HepG2 (cell line): ENCODE measurements around the gene METTL4. TPM values are rescaled to one million over a fixed set of nuclear protein-coding genes. Genes with fewer than 3 reads are reported as not detected.

Experiments used
- FOSL1 ChIP-seq: sonication (generic); formaldehyde crosslinking; IDR thresholded peaks from 2 replicates; pipeline ENCODE4 v1.9.0; 2021; ENCODE audit warnings: missing genetic modification reagents, borderline replicate concordance
- GZF1 ChIP-seq: sonication (generic); formaldehyde crosslinking; IDR thresholded peaks from 2 replicates; pipeline ENCODE4 v1.5.1; 2020; ENCODE audit warnings: mild to moderate bottlenecking, missing genetic modification reagents
- JUNB ChIP-seq: sonication (generic); formaldehyde crosslinking; IDR thresholded peaks from 2 replicates; pipeline ENCODE4 v1.8.0; 2022; ENCODE audit warnings: missing genetic modification reagents, mild to moderate bottlenecking, borderline replicate concordance
- KLF16 ChIP-seq, 2 experiments: sonication (generic) in 1 of 2; formaldehyde crosslinking in 1 of 2; IDR thresholded peaks; 2 replicates each; pipeline versions ENCODE4 v1.6.1 to v1.8.0; 2016 to 2023; ENCODE audit warnings: missing genetic modification reagents in 2 of 2, missing compliant biosample characterization in 1 of 2
- KMT2A ChIP-seq: sonication (generic); formaldehyde crosslinking; IDR thresholded peaks from 2 replicates; pipeline ENCODE4 v1.4.0; 2020; ENCODE audit warnings: missing genetic modification reagents
- LRRFIP1 ChIP-seq: sonication (generic); formaldehyde crosslinking; conservative IDR thresholded peaks from 2 replicates; pipeline ENCODE4 v1.4.0; 2020; ENCODE audit warnings: missing genetic modification reagents
- MTF2 ChIP-seq: sonication (generic); formaldehyde crosslinking; IDR thresholded peaks from 2 replicates; pipeline ENCODE4 v1.5.0; 2020; ENCODE audit warnings: missing genetic modification reagents, borderline replicate concordance
- MZF1 ChIP-seq: sonication (generic); formaldehyde crosslinking; IDR thresholded peaks from 2 replicates; pipeline ENCODE4 v1.8.1; 2023; ENCODE audit warnings: mild to moderate bottlenecking, missing genetic modification reagents, borderline replicate concordance
- NCOA5 ChIP-seq: sonication (generic); formaldehyde crosslinking; IDR thresholded peaks from 2 replicates; pipeline ENCODE4 v1.4.0; 2020; ENCODE audit warnings: missing genetic modification reagents
- NCOR1 ChIP-seq: fragments of 200-600 bp; sonication (generic); IDR thresholded peaks from 2 replicates; pipeline ENCODE4 v1.7.0; 2017; ENCODE audit warnings: antibody characterized with exemption, low read length, borderline replicate concordance
- NFKBIZ ChIP-seq: IDR thresholded peaks from 2 replicates; pipeline ENCODE4 v1.6.1; 2018; ENCODE audit warnings: missing genetic modification reagents, missing compliant biosample characterization
- NR2C2 ChIP-seq: sonication (generic); formaldehyde crosslinking; IDR thresholded peaks from 2 replicates; pipeline ENCODE4 v1.4.0; 2020; ENCODE audit warnings: missing genetic modification reagents, mild to moderate bottlenecking, moderate library complexity, borderline replicate concordance
- PAWR ChIP-seq: sonication (generic); formaldehyde crosslinking; IDR thresholded peaks from 2 replicates; pipeline ENCODE4 v1.4.0; 2020; ENCODE audit warnings: missing genetic modification reagents, mild to moderate bottlenecking, borderline replicate concordance
- SIX4 ChIP-seq: sonication (generic); formaldehyde crosslinking; IDR thresholded peaks from 2 replicates; pipeline ENCODE4 v1.4.0; 2020; ENCODE audit warnings: missing genetic modification reagents
- YY1 ChIP-seq: IDR thresholded peaks from 2 replicates; pipeline ENCODE4 v1.6.1; 2011; ENCODE audit warnings: low read length, low read depth, moderate library complexity, mild to moderate bottlenecking; ENCODE audit not compliant: insufficient read depth, insufficient replicate concordance
- ZFP1 ChIP-seq: IDR thresholded peaks from 2 replicates; pipeline ENCODE4 v1.6.1; 2016
- ZFP36 ChIP-seq: fragments of 150-350 bp; IDR thresholded peaks from 2 replicates; pipeline ENCODE4 v1.6.1; 2018; ENCODE audit warnings: borderline replicate concordance, low read length, low read depth; ENCODE audit not compliant: partially characterized antibody
- ZNF282 ChIP-seq: fragments of 450-650 bp; IDR thresholded peaks from 2 replicates; pipeline ENCODE4 v1.6.1; 2018; ENCODE audit not compliant: partially characterized antibody
- ZNF530 ChIP-seq: sonication (generic); formaldehyde crosslinking; IDR thresholded peaks from 2 replicates; pipeline ENCODE4 v1.5.0; 2020; ENCODE audit warnings: low read depth, mild to moderate bottlenecking, missing genetic modification reagents
- ZSCAN31 ChIP-seq: sonication (generic); formaldehyde crosslinking; IDR thresholded peaks from 2 replicates; pipeline ENCODE4 v1.5.0; 2020; ENCODE audit warnings: low read depth, mild to moderate bottlenecking, missing genetic modification reagents
- polyA plus RNA-seq, 8 experiments: library from polyadenylated mRNA; depleted of rRNA in 3 of 8; stranded (reverse) in 7 of 8; unstranded in 1 of 8; fragments of >200 nt; fragmentation: Illumina TruSeq in 4 of 8; extraction: Trizol in 4 of 8; gene quantifications; 2 replicates each; pipeline versions ENCODE4 v1.2.1 to v1.2.3, GENCODE V29; 2011 to 2016; ENCODE audit warnings: low read depth in 4 of 8, missing spikeins in 1 of 8, mixed read lengths in 1 of 8; ENCODE audit not compliant: insufficient read depth in 1 of 8
- total RNA-seq, 5 experiments: library from RNA; depleted of rRNA; stranded (reverse); fragments of >200 nt; fragmentation: Illumina TruSeq; extraction: Trizol; gene quantifications; 2 replicates each; pipeline ENCODE4 v1.2.3, GENCODE V29; 2016; ENCODE audit warnings: low read depth in 1 of 5
- TF ChIP-seq, protein P1 (sequence below): sonication (generic); formaldehyde crosslinking; IDR thresholded peaks from 2 replicates; pipeline ENCODE4 v1.4.0; 2020; ENCODE audit warnings: missing genetic modification reagents
- TF ChIP-seq, protein P2 (sequence below): sonication (generic); formaldehyde crosslinking; IDR thresholded peaks from 2 replicates; pipeline ENCODE4 v1.8.0; 2022; ENCODE audit warnings: mild to moderate bottlenecking, missing genetic modification reagents, borderline replicate concordance
- TF ChIP-seq, protein P3 (sequence below): sonication (generic); formaldehyde crosslinking; IDR thresholded peaks from 2 replicates; pipeline ENCODE4 v1.5.0; 2020; ENCODE audit warnings: missing genetic modification reagents, mild to moderate bottlenecking, borderline replicate concordance

METTL4 gene
- total and polyA plus RNA-seq, 2 of the 13 experiments (the other 11 are each of a cell fraction or from before 2014, with no cell fraction given), result 6.8 to 8.1 TPM

DNA sequence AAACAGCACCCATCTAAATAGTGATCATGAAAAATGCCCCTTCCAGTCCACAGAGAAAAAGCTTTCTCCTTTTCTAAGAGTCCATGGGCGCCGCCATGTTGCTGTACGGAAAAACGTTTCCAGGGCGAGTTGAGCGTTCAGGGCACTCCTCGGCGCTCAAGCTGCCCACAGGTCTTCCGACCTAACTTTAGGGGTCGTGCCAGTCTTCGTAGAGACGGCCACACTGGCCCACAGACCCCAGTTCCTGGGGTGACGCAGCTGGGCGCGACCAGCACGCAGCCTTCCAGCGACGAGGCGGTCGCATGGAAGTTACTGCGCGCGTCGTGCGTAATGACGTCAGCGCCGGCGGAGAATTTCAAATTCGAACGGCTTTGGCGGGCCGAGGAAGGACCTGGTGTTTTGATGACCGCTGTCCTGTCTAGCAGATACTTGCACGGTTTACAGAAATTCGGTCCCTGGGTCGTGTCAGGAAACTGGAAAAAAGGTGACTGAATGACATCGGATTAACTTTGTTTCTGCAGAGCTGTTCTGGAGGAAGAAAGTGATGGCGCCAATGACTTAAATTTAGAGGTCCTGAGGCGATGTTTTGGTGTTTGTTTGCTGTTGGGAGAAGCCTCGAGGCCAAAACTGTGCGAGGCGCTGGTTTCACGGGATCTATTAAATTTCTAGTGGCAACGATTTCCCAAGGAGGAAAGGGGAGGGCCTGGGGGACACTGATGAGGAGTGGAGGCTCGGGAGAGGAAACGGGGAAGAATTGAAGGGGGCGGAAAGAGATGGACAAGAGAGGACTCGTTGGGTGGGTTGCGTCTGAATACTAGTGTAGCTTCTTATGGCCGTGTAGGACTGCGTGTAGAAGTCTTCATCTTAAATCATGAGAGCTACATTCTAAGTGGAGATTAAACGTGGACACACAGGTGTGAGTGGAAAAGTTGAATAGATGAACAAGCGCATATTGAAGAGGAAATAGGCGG lies at the start of gene METTL4, which contains the start of gene NDC80 (continued):
- TF ChIP-seq MTF2, result 0 out of 2 replicates have a peak, but pooled peaks have one; percentile 72
- TF ChIP-seq FOSL1 (CRISPR knock-in tag), result 0 out of 2 replicates have a peak, but pooled peaks have one; percentile 4
- no peak for TF ChIP-seq ZNF530 (CRISPR knock-in tag)
- TF ChIP-seq LRRFIP1, result no peak
- no peak for TF ChIP-seq ZFP1
- peak; percentile 95 for TF ChIP-seq KMT2A
- TF ChIP-seq MZF1 (CRISPR knock-in tag), result no peak
- TF ChIP-seq ZSCAN31 (CRISPR knock-in tag), result 0 out of 2 replicates have a peak, but pooled peaks have one; percentile 35
- TF ChIP-seq NFKBIZ (CRISPR knock-in tag), result no peak
- TF ChIP-seq, protein P1, sequence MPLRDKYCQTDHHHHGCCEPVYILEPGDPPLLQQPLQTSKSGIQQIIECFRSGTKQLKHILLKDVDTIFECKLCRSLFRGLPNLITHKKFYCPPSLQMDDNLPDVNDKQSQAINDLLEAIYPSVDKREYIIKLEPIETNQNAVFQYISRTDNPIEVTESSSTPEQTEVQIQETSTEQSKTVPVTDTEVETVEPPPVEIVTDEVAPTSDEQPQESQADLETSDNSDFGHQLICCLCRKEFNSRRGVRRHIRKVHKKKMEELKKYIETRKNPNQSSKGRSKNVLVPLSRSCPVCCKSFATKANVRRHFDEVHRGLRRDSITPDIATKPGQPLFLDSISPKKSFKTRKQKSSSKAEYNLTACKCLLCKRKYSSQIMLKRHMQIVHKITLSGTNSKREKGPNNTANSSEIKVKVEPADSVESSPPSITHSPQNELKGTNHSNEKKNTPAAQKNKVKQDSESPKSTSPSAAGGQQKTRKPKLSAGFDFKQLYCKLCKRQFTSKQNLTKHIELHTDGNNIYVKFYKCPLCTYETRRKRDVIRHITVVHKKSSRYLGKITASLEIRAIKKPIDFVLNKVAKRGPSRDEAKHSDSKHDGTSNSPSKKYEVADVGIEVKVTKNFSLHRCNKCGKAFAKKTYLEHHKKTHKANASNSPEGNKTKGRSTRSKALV (CRISPR knock-in tag), result 0 out of 2 replicates have a peak, but pooled peaks have one; percentile 30
- no peak for TF ChIP-seq PAWR (CRISPR knock-in tag)
- TF ChIP-seq KLF16 (CRISPR knock-in tag; IDR thresholded peaks at IDR 0.05), result peak in 1 of 2 experiments; percentile 74; a peak in 2 of 4 replicates
- peak; percentile 85 for TF ChIP-seq NR2C2 (CRISPR knock-in tag)
- TF ChIP-seq, protein P2, sequence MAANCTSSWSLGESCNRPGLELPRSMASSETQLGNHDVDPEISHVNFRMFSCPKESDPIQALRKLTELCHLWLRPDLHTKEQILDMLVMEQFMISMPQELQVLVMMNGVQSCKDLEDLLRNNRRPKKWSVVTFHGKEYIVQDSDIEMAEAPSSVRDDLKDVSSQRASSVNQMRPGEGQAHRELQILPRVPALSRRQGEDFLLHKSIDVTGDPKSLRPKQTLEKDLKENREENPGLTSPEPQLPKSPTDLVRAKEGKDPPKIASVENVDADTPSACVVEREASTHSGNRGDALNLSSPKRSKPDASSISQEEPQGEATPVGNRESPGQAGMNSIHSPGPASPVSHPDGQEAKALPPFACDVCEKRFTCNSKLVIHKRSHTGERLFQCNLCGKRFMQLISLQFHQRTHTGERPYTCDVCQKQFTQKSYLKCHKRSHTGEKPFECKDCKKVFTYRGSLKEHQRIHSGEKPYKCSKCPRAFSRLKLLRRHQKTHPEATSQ (CRISPR knock-in tag), result peak; percentile 97
- TF ChIP-seq, protein P3, sequence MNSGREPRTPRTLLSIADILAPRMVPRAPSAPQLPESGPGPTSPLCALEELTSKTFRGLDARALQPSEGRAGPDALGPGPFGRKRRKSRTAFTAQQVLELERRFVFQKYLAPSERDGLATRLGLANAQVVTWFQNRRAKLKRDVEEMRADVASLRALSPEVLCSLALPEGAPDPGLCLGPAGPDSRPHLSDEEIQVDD, result no peak
- no peak for TF ChIP-seq ZFP36
- no peak for TF ChIP-seq ZNF282
- TF ChIP-seq GZF1 (CRISPR knock-in tag), result no peak
- TF ChIP-seq NCOR1, result 0 out of 2 replicates have a peak, but pooled peaks have one; percentile 11
- no peak for TF ChIP-seq NCOA5
- TF ChIP-seq SIX4 (CRISPR knock-in tag), result no peak
- peak; percentile 98 for TF ChIP-seq YY1
- peak; percentile 82; the same call in 1 of the 2 replicates for TF ChIP-seq JUNB
